Pons (tissue), 1 donor: ENCODE data around the gene CNBP.
A peak's percentile ranks its signal among the peaks of the same experiment; 100 is the strongest.
"Not testable (repeated sequence)": the region's sequence is repeated elsewhere in the genome, so short reads cannot be mapped to it uniquely, and the experiment has no call there.

Experiments used
- DNase-seq: peaks from one replicate; pipeline ENCODE4 v3.0.0-alpha.2; 2016; ENCODE audit warnings: low spot score

Gene CNBP

GRCh38 chr3:129184784-129185542 is 1.3 kb upstream of the CNBP start:
- not testable (repeated sequence) for DNase-seq

DNA sequence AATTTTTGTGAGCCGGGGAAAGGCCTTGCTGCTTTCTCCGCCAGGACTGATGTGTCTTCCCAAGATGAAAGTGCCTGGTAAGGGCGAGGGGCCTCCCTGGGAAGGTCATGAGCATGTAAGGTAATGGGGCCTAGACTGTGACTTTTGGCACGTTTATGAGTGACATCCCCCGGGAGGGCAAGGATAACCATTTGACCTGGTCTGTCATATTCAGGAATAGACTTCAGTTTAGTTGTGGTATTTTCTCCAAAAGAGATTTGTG is 631 bp upstream of the CNBP start:
- DNase-seq = peak; percentile 41

- no peak for DNase-seq
Observed at GRCh38 chr3:129182390-129183185, 1.1 kb downstream of the CNBP start.

- DNase-seq = no peak
Observed at GRCh38 chr3:129181819-129182218, 1.9 kb downstream of the CNBP start.

DNA sequence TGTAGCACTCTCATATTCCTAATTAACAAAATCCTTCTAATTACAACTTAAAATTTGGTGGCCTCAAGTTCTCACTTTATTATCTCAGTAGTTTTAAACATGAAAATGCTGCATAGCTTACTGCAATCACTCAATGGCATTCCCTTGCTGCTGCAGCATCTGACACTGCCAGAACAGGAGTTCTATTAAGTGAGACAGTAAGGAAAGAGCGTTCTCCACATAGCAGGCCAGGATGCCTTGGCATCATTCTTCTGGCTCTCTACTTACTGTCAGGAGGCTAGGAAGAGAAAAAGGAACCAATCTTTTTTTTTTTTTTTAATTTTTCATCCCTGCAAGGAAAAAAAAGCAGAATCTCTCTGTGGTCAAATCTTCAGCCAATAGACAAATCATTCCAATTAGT is 3.2 kb downstream of the CNBP start:
- no peak for DNase-seq

- no peak for DNase-seq
Observed at GRCh38 chr3:129176051-129176450, 7.6 kb downstream of the CNBP start.

- no peak for DNase-seq
Observed at GRCh38 chr3:129173725-129174124, 10.0 kb downstream of the CNBP start.

GRCh38 chr3:129173206-129173605 is 10.5 kb downstream of the CNBP start:
- DNase-seq = no peak

GRCh38 chr3:129166579-129167332 is 16.9 kb downstream of the CNBP start:
- no peak for DNase-seq

DNA sequence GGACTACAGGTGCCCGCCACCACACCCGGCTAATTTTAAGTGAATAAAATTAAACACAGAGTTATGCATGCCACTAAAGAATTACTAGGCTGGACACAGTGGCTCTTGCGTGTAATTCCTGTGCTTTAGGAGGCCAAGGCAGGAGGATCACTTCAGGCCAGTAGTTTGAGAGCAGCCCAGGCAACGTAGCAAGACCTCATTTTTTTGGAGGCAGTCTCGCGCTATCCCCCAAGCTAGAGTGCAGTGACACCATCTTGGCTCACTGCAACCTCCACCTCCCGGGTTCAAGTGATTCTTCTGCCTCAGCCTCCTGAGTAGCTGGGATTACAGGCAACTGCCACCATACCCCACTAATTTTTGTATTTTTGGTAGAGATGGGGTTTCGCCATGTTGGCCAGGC is 18.1 kb downstream of the CNBP start:
- DNase-seq = not testable (repeated sequence)

- DNase-seq = no peak
Observed at GRCh38 chr3:129164500-129164899, 19.2 kb downstream of the CNBP start.

- no peak for DNase-seq
Observed at GRCh38 chr3:129162729-129163579, 20.7 kb downstream of the CNBP start.

- no peak for DNase-seq
Observed at GRCh38 chr3:129161860-129162271, 21.8 kb downstream of the CNBP start.

- DNase-seq = peak; percentile 96
Observed at GRCh38 chr3:129160891-129161859, 22.5 kb downstream of the CNBP start, which contains the start of gene ISY1. TSS of gene ISY1 (minus strand) at chr3:129161063. CDS start at chr3:129160975, 88 bp downstream.

DNA sequence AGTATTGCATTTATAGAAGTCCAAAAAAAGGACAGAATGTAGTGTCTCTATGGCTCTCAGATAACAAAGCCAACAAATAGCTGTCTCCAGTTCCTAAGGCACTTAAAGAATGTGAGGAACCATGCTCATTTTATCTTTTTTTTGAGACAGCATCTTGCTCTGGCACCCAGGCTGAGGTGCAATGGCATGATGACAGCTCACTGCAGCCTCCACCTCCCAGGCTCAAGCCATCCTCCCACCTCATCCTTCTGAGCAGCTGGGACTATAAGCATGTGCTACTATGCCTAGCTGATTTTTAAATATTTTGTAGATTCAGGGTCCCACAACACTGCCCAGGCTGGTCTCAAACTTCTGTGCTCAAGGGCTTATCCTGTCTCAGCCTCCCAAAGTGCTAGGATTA is 38.9 kb downstream of the CNBP start:
- no peak for DNase-seq

GRCh38 chr3:129141011-129141410 is 42.7 kb downstream of the CNBP start:
- not testable (repeated sequence) for DNase-seq

DNA sequence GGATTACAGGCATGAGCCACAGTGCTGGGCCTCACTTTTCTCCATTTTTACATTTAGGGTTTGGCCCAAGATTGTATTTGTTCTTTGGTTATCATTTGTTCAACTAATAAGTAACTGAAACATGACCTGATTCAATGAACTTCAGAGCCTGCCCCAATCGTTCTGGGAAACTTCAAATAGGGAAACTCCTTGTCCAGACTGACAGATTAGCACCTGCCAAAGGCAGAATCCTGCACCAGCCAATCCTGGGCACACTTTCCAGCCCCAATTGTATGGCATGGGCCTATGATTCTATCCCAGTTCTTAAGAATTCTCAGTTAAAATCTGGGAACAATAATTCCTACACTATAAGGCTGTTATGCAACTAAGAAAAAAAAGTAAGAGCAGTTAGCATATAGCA is 43.8 kb downstream of the CNBP start:
- DNase-seq = no peak

GRCh38 chr3:129136275-129136674 is 47.4 kb downstream of the CNBP start:
- not testable (repeated sequence) for DNase-seq

- DNase-seq = no peak
Observed at GRCh38 chr3:129132097-129132866, 51.4 kb downstream of the CNBP start.
